Gastroesophageal sphincter (tissue), 4 donors: ENCODE measurements around the gene TRAK2. TPM values are rescaled to one million over a fixed set of nuclear protein-coding genes. Genes with fewer than 3 reads are reported as not detected.
"Not testable (repeated sequence)": the region's sequence is repeated elsewhere in the genome, so short reads cannot be mapped to it uniquely, and the experiment has no call there.

Experiments used
- ATAC-seq: fragments of 150-250 bp; one replicate; pipeline ENCODE4 v1.9.1; 2016; ENCODE audit warnings: mild to moderate bottlenecking, moderate library complexity
- H3K27ac ChIP-seq, 4 donors: fragments of 200-600 bp; sonication (generic) in 3 of 4; 1 replicate in 3 of 4; 2 replicates in 1 of 4; pipeline ENCODE4 v1.5.1; 2016 to 2019
- H3K27me3 ChIP-seq: fragments of 200-600 bp; sonication (generic); one replicate; pipeline ENCODE4 v1.5.1; 2019
- H3K36me3 ChIP-seq, 2 donors: fragments of 200-600 bp; sonication (generic); one replicate each; pipeline ENCODE4 v1.5.1; 2019; ENCODE audit warnings: control low read depth in 1 of 2
- H3K4me1 ChIP-seq, 3 donors: fragments of 200-600 bp; sonication (generic); 1 replicate in 2 of 3; 2 replicates in 1 of 3; pipeline ENCODE4 v1.5.1; 2016 to 2019; ENCODE audit warnings: control low read depth in 2 of 3
- H3K4me3 ChIP-seq, 2 donors: fragments of 200-600 bp; sonication (generic); one replicate each; pipeline ENCODE4 v1.5.1; 2019; ENCODE audit warnings: mild to moderate bottlenecking in 1 of 2, moderate library complexity in 1 of 2
- H3K9me3 ChIP-seq, 3 donors: fragments of 200-600 bp; sonication (generic); one replicate each; pipeline ENCODE4 v1.5.1; 2017 to 2019; ENCODE audit warnings: control low read depth in 2 of 3
- EP300 ChIP-seq: sonication (generic); formaldehyde crosslinking; IDR thresholded peaks from one replicate; pipeline ENCODE4 v1.6.1; 2017; ENCODE audit warnings: antibody characterized with exemption, mild to moderate bottlenecking
- POLR2A ChIP-seq, 2 donors: fragments of 450-650 bp; IDR thresholded peaks; one replicate each; pipeline ENCODE4 v1.6.1; 2017; ENCODE audit warnings: antibody characterized with exemption in 2 of 2, mild to moderate bottlenecking in 2 of 2, moderate library complexity in 1 of 2
- POLR2AphosphoS5 ChIP-seq: sonication (generic); formaldehyde crosslinking; IDR thresholded peaks from one replicate; pipeline ENCODE4 v1.6.1; 2017; ENCODE audit warnings: antibody characterized with exemption
- WGBS, 2 donors: methylation state at CpG; one replicate each; pipeline ENCODE4 v1.1.5; 2018; ENCODE audit warnings: low coverage in 1 of 2; 5-methylcytosine and 5-hydroxymethylcytosine counted together
- total RNA-seq, 4 donors: library from RNA; depleted of rRNA; stranded (reverse); fragments of >200 nt; gene quantifications; one replicate each; pipeline ENCODE4 v1.1.0, GENCODE V29; 2016
- TF ChIP-seq, protein P1 (sequence below), 4 experiments: fragments of 200-600 bp in 2 of 4; fragments of 450-650 bp in 2 of 4; sonication (generic) in 1 of 4; IDR thresholded peaks; one replicate each; pipeline ENCODE4 v1.5.1; 2017 to 2019; ENCODE audit warnings: antibody characterized with exemption in 4 of 4, mild to moderate bottlenecking in 2 of 4, moderate library complexity in 2 of 4

TRAK2 gene
- total RNA-seq, 4 donors from 2014 or later: 64.8 to 129 (median 105) TPM

DNA sequence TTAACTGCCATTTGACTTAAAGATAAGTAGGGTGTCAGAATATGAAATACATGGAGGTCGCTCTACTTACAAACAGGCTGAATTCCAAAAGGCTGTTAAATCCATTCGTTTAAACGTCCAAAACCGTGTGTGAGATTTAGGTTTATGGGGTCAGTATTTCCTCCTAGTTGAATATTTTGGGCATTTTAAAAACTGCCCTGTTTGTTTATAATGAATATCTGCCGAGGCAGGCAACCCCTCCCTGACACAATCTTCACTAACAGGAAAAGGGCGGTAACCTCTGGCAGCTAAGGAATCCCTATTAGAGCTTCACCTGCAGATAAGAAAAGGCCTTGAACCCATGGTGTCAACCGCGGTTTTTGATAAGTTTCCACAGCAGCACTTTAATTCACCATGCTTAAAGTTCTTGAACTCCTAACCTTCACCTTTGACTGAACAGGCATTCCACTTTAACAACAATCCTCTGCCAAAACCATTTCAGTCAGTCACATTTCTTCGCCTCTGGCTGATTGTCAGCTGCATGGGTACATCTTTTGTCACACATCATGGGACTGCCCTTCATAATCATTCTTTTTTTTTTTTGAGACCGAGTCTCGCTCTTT lies 17.8 kb downstream of the TRAK2 start:
- Histone ChIP-seq H3K27ac (peak overlapping the region in 3 of 4 donors; percentile 60 to 67 (median 62)), H3K4me3 (no peak overlapping the region), H3K36me3 (no peaks in the 10 kb centered on the region), H3K27me3 (no peaks in the 10 kb centered on the region), H3K9me3 (no peaks in the 10 kb centered on the region), H3K4me1 (peaks cover 15 to 64% (median 17%) of the 10 kb centered on the region in 3 donors)
- ATAC-seq: no peak
- 48 to 51% methylated on average over 10 to 11 of the region's 11 CpGs for WGBS, 2 donors
- no peak for TF ChIP-seq EP300
- TF ChIP-seq, protein P1, sequence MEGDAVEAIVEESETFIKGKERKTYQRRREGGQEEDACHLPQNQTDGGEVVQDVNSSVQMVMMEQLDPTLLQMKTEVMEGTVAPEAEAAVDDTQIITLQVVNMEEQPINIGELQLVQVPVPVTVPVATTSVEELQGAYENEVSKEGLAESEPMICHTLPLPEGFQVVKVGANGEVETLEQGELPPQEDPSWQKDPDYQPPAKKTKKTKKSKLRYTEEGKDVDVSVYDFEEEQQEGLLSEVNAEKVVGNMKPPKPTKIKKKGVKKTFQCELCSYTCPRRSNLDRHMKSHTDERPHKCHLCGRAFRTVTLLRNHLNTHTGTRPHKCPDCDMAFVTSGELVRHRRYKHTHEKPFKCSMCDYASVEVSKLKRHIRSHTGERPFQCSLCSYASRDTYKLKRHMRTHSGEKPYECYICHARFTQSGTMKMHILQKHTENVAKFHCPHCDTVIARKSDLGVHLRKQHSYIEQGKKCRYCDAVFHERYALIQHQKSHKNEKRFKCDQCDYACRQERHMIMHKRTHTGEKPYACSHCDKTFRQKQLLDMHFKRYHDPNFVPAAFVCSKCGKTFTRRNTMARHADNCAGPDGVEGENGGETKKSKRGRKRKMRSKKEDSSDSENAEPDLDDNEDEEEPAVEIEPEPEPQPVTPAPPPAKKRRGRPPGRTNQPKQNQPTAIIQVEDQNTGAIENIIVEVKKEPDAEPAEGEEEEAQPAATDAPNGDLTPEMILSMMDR (IDR thresholded peaks at IDR 0.05): no peak
- no peak for TF ChIP-seq POLR2A (IDR thresholded peaks at IDR 0.05)
- TF ChIP-seq POLR2AphosphoS5: no peak

DNA sequence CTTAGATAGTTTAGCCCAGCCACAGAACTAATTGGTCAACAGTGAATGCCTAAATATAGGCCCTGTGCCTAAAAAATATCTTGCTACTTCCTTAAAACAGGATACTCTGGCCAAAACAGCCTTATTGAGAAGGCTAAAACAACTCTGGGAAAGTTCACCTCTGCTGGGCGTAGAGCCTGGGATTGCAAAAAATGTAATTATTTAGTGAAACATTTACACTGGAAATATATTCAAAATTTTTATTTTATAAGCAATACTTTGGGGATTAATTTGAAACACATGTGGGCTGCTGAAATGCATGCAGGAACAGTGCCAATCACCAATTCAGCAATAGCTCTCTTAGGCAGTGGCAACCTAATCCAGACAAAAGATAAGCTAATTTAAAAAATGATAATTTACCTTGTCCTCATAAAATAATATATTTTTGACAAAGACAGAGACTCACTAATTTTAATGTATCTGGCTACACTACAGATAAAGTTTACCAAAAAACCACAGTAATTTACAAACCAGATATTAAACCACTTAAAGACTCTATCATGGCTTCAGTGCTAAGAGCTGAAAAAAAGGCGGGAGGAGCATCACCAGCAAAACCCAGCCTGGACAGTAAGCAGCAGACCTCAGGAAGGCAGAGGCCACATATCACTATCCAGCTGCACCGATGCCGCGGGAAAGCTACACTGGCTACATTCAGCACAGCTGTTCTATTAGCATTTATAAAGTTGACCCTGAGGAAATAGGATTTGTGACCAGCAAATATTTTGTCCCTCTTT lies 18.5 kb downstream of the TRAK2 start:
- WGBS, 2 donors: 18 to 47% methylated on average over 5 of the region's 5 CpGs
- Histone ChIP-seq H3K4me3 (no peak overlapping the region), H3K27ac (peak overlapping the region; percentile 36 to 67 (median 61)), H3K4me1 (peaks cover 13 to 57% (median 17%) of the 10 kb centered on the region in 3 donors), H3K27me3 (no peaks in the 10 kb centered on the region), H3K9me3 (no peaks in the 10 kb centered on the region), H3K36me3 (no peaks in the 10 kb centered on the region)
- TF ChIP-seq POLR2AphosphoS5: no peak
- TF ChIP-seq, protein P1 (IDR thresholded peaks at IDR 0.05): no peak
- TF ChIP-seq EP300: no peak
- no peak for TF ChIP-seq POLR2A (IDR thresholded peaks at IDR 0.05)
- ATAC-seq: peak; percentile 53

DNA sequence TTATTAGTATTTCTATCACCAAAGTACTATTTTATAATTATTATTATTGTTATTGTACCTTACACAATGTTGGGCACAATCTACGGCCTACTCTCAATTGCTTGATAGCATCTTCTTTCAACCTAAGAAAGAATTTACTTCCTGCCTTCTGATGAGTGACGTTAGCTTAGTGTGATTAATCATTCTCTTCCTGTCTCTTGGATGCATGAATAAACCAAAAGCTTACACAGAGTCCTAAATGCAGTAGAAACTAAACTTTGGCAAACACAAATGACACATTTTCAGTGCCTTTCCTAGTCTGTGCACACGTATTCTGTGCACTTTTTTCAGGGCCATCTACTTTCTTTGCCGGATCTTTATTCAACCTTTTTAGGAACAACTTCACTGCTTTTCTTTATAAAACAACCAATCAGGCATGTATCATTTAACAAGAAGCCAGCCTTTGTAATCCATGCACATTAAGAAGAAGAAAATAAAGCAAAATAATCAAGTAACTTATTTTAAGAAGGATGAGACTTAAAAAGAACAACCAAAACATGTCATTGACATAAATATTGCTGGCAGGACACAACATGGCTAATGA lies 19.1 kb downstream of the TRAK2 start:
- Histone ChIP-seq H3K4me1 (peaks cover 13 to 57% (median 17%) of the 10 kb centered on the region in 3 donors), H3K27ac (peak overlapping the region; percentile 21 to 62 (median 48))
- ATAC-seq: peak; percentile 34

DNA sequence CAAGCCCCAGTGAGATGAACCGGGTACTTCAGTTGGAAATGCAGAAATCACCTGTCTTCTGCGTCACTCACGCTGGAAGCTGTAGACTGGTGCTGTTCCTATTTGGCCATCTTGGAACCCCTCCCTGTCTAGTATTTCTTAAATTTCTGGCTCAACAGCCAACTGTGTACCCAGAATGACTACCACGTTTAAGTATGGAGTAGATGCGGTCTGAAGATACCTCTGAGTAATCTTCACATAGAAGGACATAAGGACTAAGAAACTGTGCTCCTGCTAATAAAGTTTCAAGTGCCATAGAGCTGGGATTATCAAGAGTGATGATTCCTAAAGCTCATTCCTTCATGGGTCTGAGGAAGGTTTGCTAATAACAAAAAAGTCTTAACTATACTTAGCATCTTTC lies 20.4 kb downstream of the TRAK2 start:
- Histone ChIP-seq H3K9me3 (no peaks in the 10 kb centered on the region), H3K4me3 (no peak overlapping the region), H3K27ac (no peak overlapping the region), H3K4me1 (peaks cover 13 to 67% (median 17%) of the 10 kb centered on the region in 3 donors), H3K36me3 (no peaks in the 10 kb centered on the region), H3K27me3 (no peaks in the 10 kb centered on the region)
- TF ChIP-seq POLR2A (IDR thresholded peaks at IDR 0.05) (no peak), EP300 (no peak), POLR2AphosphoS5 (no peak)
- TF ChIP-seq, protein P1 (IDR thresholded peaks at IDR 0.05): no peak
- 100% methylated on average over 3 to 4 of the region's 5 CpGs for WGBS, 2 donors
- ATAC-seq: no peak

More for the DNA sequence above, 19.1 kb downstream of the TRAK2 start:
- TF ChIP-seq POLR2A (IDR thresholded peaks at IDR 0.05) (no peak), EP300 (no peak), POLR2AphosphoS5 (no peak)
- Histone ChIP-seq H3K9me3 (no peaks in the 10 kb centered on the region), H3K4me3 (no peak overlapping the region), H3K27me3 (no peaks in the 10 kb centered on the region), H3K36me3 (no peaks in the 10 kb centered on the region)
- 9 to 21% methylated on average over 4 of the region's 4 CpGs for WGBS, 2 donors

DNA sequence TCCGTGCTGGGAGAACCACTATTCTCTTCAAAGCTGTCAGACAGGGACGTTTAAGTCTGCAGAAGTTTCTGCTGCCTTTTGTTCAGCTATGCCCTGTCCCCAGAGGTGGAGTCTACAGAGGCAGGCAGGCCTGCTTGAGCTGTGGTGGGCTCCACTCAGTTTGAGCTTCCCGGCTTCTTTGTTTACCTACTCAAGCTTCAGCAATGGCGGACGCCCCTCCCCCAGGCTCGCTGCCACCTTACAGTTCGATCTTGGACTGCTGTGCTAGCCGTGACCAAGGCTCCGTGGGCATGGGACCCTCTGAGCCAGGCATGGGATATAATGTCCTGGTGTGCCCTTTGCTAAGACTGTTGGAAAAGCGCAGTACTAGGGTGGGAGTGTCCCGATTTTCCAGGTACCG lies 20.9 kb downstream of the TRAK2 start:
- WGBS, 2 donors: 100% methylated on average over 1 to 4 of the region's 12 CpGs
- H3K36me3 ChIP-seq, ATAC-seq, H3K27me3 ChIP-seq, H3K9me3 ChIP-seq, H3K4me3 ChIP-seq: not testable (repeated sequence)
- Histone ChIP-seq H3K27ac (peak overlapping the region in 1 of 4 donors; percentile 10), H3K4me1 (peaks cover 13 to 69% (median 17%) of the 10 kb centered on the region in 3 donors)

DNA sequence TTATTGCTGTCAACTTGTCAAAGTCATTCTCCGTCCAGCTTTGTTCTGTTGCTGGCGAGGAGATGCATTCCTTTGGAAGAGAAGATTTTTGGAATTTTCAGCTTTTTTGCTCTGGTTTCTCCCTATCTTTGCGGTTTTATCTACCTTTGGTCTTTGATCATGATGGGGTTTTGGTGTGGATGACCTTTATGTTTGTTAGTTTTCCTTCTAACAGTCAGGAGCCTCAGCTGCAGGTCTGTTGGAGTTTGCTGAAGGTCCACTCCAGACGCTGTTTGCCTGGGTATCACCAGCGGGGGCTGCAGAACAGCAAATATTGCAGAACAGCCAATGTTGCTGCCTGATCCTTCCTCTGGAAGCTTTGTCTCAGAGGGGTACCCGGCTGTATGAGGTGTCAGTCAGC lies 21.4 kb downstream of the TRAK2 start:
- H3K27ac ChIP-seq: peak overlapping the region in 1 of 4 donors; percentile 10
- WGBS, 2 donors: 88 to 100% methylated on average over 2 to 3 of the region's 6 CpGs
- not testable (repeated sequence) for ATAC-seq

DNA sequence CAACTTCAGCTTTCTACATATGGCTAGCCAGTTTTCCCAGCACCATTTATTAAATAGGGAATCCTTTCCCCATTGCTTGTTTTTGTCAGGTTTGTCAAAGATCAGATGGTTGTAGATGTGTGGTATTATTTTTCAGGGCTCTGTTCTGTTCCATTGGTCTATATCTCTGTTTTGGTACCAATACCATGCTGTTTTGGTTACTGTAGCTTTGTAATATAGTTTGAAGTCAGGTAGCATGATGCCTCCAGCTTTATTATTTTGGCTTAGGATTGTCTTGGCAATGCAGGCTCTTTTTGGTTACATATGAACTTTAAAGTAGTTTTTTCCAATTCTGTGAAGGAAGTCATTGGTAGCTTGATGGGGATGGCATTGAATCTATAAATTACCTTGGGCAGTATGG lies 22.9 kb downstream of the TRAK2 start:
- not testable (repeated sequence) for H3K36me3 ChIP-seq, H3K27ac ChIP-seq, H3K27me3 ChIP-seq, ATAC-seq, H3K9me3 ChIP-seq, H3K4me3 ChIP-seq
- H3K4me1 ChIP-seq: peaks cover 13 to 68% (median 14%) of the 10 kb centered on the region in 3 donors

More for the DNA sequence above, 21.4 kb downstream of the TRAK2 start:
- H3K27me3 ChIP-seq, H3K9me3 ChIP-seq, H3K4me3 ChIP-seq, H3K36me3 ChIP-seq: not testable (repeated sequence)
- H3K4me1 ChIP-seq: peaks cover 13 to 69% (median 17%) of the 10 kb centered on the region in 3 donors
